Measurements from ENCODE around the gene ATP8B4. TPM values are rescaled to one million over a fixed set of nuclear protein-coding genes. Genes with fewer than 3 reads are reported as not detected.

The ATP8B4 gene
- total and polyA plus RNA-seq, 10 of the 15 experiments (the other 5 are each of a cell fraction or from before 2014, with no cell fraction given) = 0.02 to 0.94 (median 0.19) TPM

DNA sequence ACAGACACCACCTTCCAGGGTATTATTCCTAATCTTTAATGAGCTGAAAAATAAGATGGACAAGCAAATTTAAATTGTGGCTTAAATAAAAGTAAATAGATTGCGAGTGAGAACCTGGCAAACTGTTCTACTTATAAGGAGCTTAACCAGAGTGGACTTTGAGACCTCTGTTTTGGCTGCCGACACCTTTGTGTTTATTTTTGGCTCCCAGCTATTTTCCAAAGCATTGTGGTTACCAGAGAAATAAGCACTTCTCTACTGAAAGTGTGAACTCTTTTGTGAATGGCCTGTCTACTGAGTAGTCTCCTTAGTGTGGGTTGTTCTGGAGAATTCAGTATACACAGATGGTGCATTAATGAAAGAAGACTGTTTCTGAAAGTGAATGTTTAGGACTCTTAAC lies 109.4 kb downstream of the ATP8B4 start (continued):
- TF ChIP-seq, protein P1, sequence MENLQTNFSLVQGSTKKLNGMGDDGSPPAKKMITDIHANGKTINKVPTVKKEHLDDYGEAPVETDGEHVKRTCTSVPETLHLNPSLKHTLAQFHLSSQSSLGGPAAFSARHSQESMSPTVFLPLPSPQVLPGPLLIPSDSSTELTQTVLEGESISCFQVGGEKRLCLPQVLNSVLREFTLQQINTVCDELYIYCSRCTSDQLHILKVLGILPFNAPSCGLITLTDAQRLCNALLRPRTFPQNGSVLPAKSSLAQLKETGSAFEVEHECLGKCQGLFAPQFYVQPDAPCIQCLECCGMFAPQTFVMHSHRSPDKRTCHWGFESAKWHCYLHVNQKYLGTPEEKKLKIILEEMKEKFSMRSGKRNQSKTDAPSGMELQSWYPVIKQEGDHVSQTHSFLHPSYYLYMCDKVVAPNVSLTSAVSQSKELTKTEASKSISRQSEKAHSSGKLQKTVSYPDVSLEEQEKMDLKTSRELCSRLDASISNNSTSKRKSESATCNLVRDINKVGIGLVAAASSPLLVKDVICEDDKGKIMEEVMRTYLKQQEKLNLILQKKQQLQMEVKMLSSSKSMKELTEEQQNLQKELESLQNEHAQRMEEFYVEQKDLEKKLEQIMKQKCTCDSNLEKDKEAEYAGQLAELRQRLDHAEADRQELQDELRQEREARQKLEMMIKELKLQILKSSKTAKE (IDR thresholded peaks at IDR 0.05; ENCODE audit: low read depth, poor library complexity, severe bottlenecking) = peak; percentile 81
- TF ChIP-seq BMI1 (IDR thresholded peaks at IDR 0.05; ENCODE audit: borderline replicate concordance) = peak; percentile 62; the same call in 1 of the 2 replicates
- no peak for TF ChIP-seq SREBF2 (IDR thresholded peaks at IDR 0.05; ENCODE audit: low read length)
- TF ChIP-seq, protein P2, sequence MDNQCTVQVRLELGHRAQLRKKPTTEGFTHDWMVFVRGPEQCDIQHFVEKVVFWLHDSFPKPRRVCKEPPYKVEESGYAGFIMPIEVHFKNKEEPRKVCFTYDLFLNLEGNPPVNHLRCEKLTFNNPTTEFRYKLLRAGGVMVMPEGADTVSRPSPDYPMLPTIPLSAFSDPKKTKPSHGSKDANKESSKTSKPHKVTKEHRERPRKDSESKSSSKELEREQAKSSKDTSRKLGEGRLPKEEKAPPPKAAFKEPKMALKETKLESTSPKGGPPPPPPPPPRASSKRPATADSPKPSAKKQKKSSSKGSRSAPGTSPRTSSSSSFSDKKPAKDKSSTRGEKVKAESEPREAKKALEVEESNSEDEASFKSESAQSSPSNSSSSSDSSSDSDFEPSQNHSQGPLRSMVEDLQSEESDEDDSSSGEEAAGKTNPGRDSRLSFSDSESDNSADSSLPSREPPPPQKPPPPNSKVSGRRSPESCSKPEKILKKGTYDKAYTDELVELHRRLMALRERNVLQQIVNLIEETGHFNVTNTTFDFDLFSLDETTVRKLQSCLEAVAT (IDR thresholded peaks at IDR 0.05) = peak; percentile 41; the same call in 1 of the 2 replicates
- no peak for TF ChIP-seq EZH2 (IDR thresholded peaks at IDR 0.05; ENCODE audit: borderline replicate concordance, control insufficient read depth, low read depth, low read length)
- TF ChIP-seq EP300 (IDR thresholded peaks at IDR 0.05; ENCODE audit: borderline replicate concordance in 1 of 2, control insufficient read depth in 1 of 2, low read depth in 2 of 2, low read length in 2 of 2) = peak; percentile 44 to 50; a peak in 1 of 4 replicates
- TF ChIP-seq HDAC6 (IDR thresholded peaks at IDR 0.05; ENCODE audit: unreplicated experiment) = no peak
- TF ChIP-seq NBN (IDR thresholded peaks at IDR 0.05) = 0 out of 2 replicates have a peak, but pooled peaks have one; percentile 45
- no peak for TF ChIP-seq PML (IDR thresholded peaks at IDR 0.05; ENCODE audit: low read length)
- TF ChIP-seq MTA2 (IDR thresholded peaks at IDR 0.05; ENCODE audit: low read depth) = peak; percentile 87
- TF ChIP-seq IKZF2 (IDR thresholded peaks at IDR 0.05) = peak; percentile 90 to 95; a peak in 2 of 4 replicates
- no peak for TF ChIP-seq SIN3A (IDR thresholded peaks at IDR 0.05; ENCODE audit: low read depth, low read length)

All from GM12878 (cell line).